Neural cell (in vitro differentiated cells): Measurements from ENCODE around the gene ASPRV1. TPM values are rescaled to one million over a fixed set of nuclear protein-coding genes. Genes with fewer than 3 reads are reported as not detected.

Experiments used
- H2AFZ ChIP-seq: fragments of 200-600, 300-800 bp; sonication (generic), shearing (Covaris generic); 2 replicates; pipeline ENCODE4 v1.6.0; 2014; ENCODE audit warnings: low read depth, mild to moderate bottlenecking, antibody characterized with exemption, low read length, moderate library complexity
- H3F3A ChIP-seq: fragments of 200-600 bp; shearing (Covaris generic); 2 replicates; pipeline ENCODE4 v1.6.1; 2016; ENCODE audit warnings: mild to moderate bottlenecking, moderate library complexity, mixed read lengths, antibody characterized with exemption, low read length; ENCODE audit not compliant: insufficient read depth, poor library complexity, severe bottlenecking
- H3K27ac ChIP-seq: fragments of 200-600, 300-800 bp; sonication (generic), shearing (Covaris generic); 2 replicates; pipeline ENCODE4 v1.5.1; 2014; ENCODE audit warnings: mild to moderate bottlenecking, low read length, moderate library complexity
- H3K27me3 ChIP-seq: fragments of 300-800, 200-600 bp; sonication (generic), shearing (Covaris generic); 2 replicates; pipeline ENCODE4 v1.6.0; 2014; ENCODE audit warnings: mild to moderate bottlenecking, low read depth, low read length, moderate library complexity; ENCODE audit not compliant: insufficient read depth
- H3K36me3 ChIP-seq: fragments of 300-800, 200-600 bp; sonication (generic), shearing (Covaris generic); 2 replicates; pipeline ENCODE4 v1.5.1; 2014; ENCODE audit warnings: mild to moderate bottlenecking, antibody characterized with exemption, low read length, moderate library complexity; ENCODE audit not compliant: insufficient read depth
- H3K4me2 ChIP-seq: fragments of 300-800, 200-600 bp; sonication (generic), shearing (Covaris generic); 2 replicates; pipeline ENCODE4 v1.6.0; 2014; ENCODE audit warnings: mild to moderate bottlenecking, low read length
- H3K4me3 ChIP-seq: fragments of 300-800, 200-600 bp; sonication (generic), shearing (Covaris generic); 2 replicates; pipeline ENCODE4 v1.5.1; 2014; ENCODE audit warnings: mild to moderate bottlenecking, low read length, moderate library complexity
- H3K79me2 ChIP-seq: fragments of 200-600 bp; shearing (Covaris generic); replicated peaks from 2 replicates; pipeline ENCODE4 v1.6.0; 2014; ENCODE audit warnings: mild to moderate bottlenecking, low read length, moderate library complexity; ENCODE audit not compliant: insufficient read depth
- H3K9ac ChIP-seq: fragments of 300-800, 200-600 bp; sonication (generic), shearing (Covaris generic); 2 replicates; pipeline ENCODE4 v1.6.1; 2016; ENCODE audit warnings: mild to moderate bottlenecking, low read length, mixed read lengths
- H3K9me2 ChIP-seq: fragments of 200-600 bp; shearing (Covaris generic); 2 replicates; pipeline ENCODE4 v1.6.1; 2016; ENCODE audit warnings: mild to moderate bottlenecking, low read length, mixed read lengths; ENCODE audit not compliant: insufficient read depth
- H3K9me3 ChIP-seq: fragments of 200-600, 300-800 bp; sonication (generic), shearing (Covaris generic); 2 replicates; pipeline ENCODE4 v1.6.1; 2016; ENCODE audit warnings: mild to moderate bottlenecking, mixed run types, low read length, moderate library complexity, mixed read lengths
- H4K20me1 ChIP-seq: fragments of 200-600 bp; shearing (Covaris generic); 2 replicates; pipeline ENCODE4 v1.6.1; 2016; ENCODE audit warnings: mild to moderate bottlenecking, mixed run types; ENCODE audit not compliant: insufficient read depth
- EP300 ChIP-seq: fragments of 450-650 bp; conservative IDR thresholded peaks from 2 replicates; pipeline ENCODE4 v1.6.1; 2014; ENCODE audit warnings: antibody characterized with exemption, mild to moderate bottlenecking, moderate library complexity; ENCODE audit not compliant: poor library complexity, severe bottlenecking
- EZH2 ChIP-seq: fragments of 200-600, 300-800 bp; shearing (Covaris generic), sonication (generic); IDR thresholded peaks from 2 replicates; pipeline ENCODE4 v1.6.1; 2014; ENCODE audit warnings: antibody characterized with exemption, low read length, borderline replicate concordance, mild to moderate bottlenecking; ENCODE audit not compliant: insufficient read depth, poor library complexity, severe bottlenecking
- MXI1 ChIP-seq: fragments of 450-650 bp; conservative IDR thresholded peaks from 2 replicates; pipeline ENCODE4 v1.6.1; 2014; ENCODE audit warnings: antibody characterized with exemption, mild to moderate bottlenecking; ENCODE audit not compliant: poor library complexity, severe bottlenecking
- POLR2AphosphoS5 ChIP-seq: IDR thresholded peaks from 2 replicates; pipeline ENCODE4 v1.6.1; 2012
- RAD21 ChIP-seq: fragments of 450-650 bp; conservative IDR thresholded peaks from 2 replicates; pipeline ENCODE4 v1.6.1; 2014; ENCODE audit warnings: antibody characterized with exemption, mild to moderate bottlenecking, moderate library complexity
- SMC3 ChIP-seq: fragments of 450-650 bp; conservative IDR thresholded peaks from 2 replicates; pipeline ENCODE4 v1.6.1; 2014; ENCODE audit warnings: antibody characterized with exemption, mild to moderate bottlenecking, moderate library complexity; ENCODE audit not compliant: poor library complexity
- TAF1 ChIP-seq: IDR thresholded peaks from 2 replicates; pipeline ENCODE4 v1.6.1; 2012; ENCODE audit warnings: low read depth
- polyA plus RNA-seq: library from polyadenylated mRNA; depleted of rRNA; stranded (reverse); fragments of >200 nt; gene quantifications from 2 replicates; pipeline ENCODE4 v1.2.3, GENCODE V29; 2014
- TF ChIP-seq, protein P1 (sequence below): fragments of 450-650 bp; IDR thresholded peaks from 2 replicates; pipeline ENCODE4 v1.5.1; 2014; ENCODE audit warnings: antibody characterized with exemption, mild to moderate bottlenecking, moderate library complexity; ENCODE audit not compliant: poor library complexity, severe bottlenecking
- TF ChIP-seq, protein P2 (sequence below): IDR thresholded peaks from 2 replicates; pipeline ENCODE4 v1.6.1; 2012; ENCODE audit warnings: borderline replicate concordance

ASPRV1 gene
- polyA plus RNA-seq, 1 donor from 2014 or later, result 6.3 TPM

DNA sequence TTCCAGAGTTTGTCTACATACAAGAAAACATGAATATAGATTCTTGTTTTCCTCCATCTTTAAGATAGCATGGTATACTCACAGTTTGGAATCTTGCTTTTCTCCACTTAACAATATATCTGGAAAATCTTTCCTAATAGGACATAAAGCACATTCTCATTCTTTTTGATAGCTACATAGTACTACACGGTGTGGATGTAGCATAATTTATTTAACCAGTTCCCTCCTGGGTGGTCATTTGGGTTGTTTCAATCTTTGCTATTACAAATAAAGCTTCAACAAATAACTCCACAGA lies 26.9 kb downstream of the ASPRV1 start:
- Histone ChIP-seq H3K9me3 (no peaks in the 10 kb centered on the region), H3F3A (no peaks in the 10 kb centered on the region), H3K27me3 (no peaks in the 10 kb centered on the region), H3K9ac (no peak overlapping the region), H2AFZ (no peak overlapping the region), H3K4me2 (no peak overlapping the region), H3K27ac (no peak overlapping the region), H3K36me3 (peaks cover 6% of the 10 kb centered on the region), H3K9me2 (no peaks in the 10 kb centered on the region), H3K4me3 (no peak overlapping the region), H3K79me2 (no peaks in the 10 kb centered on the region), H4K20me1 (no peaks in the 10 kb centered on the region)
- TF ChIP-seq TAF1 (no peak), MXI1 (no peak), RAD21 (no peak), POLR2AphosphoS5 (no peak), EP300 (no peak), SMC3 (no peak), EZH2 (no peak)
- TF ChIP-seq, protein P1, sequence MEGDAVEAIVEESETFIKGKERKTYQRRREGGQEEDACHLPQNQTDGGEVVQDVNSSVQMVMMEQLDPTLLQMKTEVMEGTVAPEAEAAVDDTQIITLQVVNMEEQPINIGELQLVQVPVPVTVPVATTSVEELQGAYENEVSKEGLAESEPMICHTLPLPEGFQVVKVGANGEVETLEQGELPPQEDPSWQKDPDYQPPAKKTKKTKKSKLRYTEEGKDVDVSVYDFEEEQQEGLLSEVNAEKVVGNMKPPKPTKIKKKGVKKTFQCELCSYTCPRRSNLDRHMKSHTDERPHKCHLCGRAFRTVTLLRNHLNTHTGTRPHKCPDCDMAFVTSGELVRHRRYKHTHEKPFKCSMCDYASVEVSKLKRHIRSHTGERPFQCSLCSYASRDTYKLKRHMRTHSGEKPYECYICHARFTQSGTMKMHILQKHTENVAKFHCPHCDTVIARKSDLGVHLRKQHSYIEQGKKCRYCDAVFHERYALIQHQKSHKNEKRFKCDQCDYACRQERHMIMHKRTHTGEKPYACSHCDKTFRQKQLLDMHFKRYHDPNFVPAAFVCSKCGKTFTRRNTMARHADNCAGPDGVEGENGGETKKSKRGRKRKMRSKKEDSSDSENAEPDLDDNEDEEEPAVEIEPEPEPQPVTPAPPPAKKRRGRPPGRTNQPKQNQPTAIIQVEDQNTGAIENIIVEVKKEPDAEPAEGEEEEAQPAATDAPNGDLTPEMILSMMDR, result no peak
- TF ChIP-seq, protein P2, sequence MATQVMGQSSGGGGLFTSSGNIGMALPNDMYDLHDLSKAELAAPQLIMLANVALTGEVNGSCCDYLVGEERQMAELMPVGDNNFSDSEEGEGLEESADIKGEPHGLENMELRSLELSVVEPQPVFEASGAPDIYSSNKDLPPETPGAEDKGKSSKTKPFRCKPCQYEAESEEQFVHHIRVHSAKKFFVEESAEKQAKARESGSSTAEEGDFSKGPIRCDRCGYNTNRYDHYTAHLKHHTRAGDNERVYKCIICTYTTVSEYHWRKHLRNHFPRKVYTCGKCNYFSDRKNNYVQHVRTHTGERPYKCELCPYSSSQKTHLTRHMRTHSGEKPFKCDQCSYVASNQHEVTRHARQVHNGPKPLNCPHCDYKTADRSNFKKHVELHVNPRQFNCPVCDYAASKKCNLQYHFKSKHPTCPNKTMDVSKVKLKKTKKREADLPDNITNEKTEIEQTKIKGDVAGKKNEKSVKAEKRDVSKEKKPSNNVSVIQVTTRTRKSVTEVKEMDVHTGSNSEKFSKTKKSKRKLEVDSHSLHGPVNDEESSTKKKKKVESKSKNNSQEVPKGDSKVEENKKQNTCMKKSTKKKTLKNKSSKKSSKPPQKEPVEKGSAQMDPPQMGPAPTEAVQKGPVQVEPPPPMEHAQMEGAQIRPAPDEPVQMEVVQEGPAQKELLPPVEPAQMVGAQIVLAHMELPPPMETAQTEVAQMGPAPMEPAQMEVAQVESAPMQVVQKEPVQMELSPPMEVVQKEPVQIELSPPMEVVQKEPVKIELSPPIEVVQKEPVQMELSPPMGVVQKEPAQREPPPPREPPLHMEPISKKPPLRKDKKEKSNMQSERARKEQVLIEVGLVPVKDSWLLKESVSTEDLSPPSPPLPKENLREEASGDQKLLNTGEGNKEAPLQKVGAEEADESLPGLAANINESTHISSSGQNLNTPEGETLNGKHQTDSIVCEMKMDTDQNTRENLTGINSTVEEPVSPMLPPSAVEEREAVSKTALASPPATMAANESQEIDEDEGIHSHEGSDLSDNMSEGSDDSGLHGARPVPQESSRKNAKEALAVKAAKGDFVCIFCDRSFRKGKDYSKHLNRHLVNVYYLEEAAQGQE, result no peak

DNA sequence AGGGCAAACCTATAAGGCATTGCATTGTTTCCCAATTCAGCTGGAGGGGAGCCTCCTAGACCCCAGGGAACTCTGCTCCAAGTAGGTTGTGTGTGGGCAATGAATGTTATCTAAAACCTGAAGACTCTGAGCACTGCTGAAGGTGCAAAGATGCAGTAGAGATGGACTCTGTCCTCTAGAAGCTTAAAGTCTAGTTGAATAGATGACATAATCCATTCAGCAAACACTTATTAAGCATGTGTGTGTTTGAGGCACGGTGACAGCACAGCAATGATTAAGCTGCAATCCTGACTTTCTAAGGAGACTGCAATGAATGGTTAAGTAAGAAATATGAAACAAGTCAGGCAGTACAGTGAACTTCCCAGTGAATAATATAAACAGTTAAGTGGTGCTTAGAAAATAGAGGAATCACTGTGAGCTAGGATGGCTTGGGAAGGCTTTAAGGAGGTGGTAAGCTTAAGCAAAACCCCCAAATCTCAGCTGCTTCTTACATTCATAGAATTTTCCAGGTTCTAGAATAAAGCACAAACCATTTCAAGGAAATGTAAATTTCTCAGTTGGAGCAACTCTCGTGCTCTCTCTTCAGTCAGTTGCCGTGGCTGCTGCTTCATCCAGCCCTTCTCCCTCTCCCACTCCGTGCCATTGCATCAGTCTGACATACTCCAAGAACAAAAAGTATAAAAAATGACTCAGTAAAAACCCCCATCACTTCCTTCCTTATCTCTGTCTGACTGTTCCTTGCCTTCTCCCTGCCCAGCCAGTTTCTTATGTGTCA lies 27.4 kb downstream of the ASPRV1 start:
- H3K4me2 ChIP-seq, result no peak overlapping the region
- no peak overlapping the region for H2AFZ ChIP-seq
- H3K36me3 ChIP-seq, result peaks cover 5% of the 10 kb centered on the region
- H3K9me2 ChIP-seq, result no peaks in the 10 kb centered on the region
- no peak overlapping the region for H3K4me3 ChIP-seq
- H3F3A ChIP-seq, result no peaks in the 10 kb centered on the region
- TF ChIP-seq RAD21, result no peak
- TF ChIP-seq MXI1, result no peak
- no peak for TF ChIP-seq EP300
- TF ChIP-seq EZH2, result no peak
- TF ChIP-seq TAF1, result no peak
- TF ChIP-seq POLR2AphosphoS5, result no peak
- TF ChIP-seq, protein P2, result no peak
- TF ChIP-seq, protein P1, result no peak
- TF ChIP-seq SMC3, result no peak
- H3K27me3 ChIP-seq, result no peaks in the 10 kb centered on the region
- H3K9ac ChIP-seq, result no peak overlapping the region
- H3K9me3 ChIP-seq, result no peaks in the 10 kb centered on the region
- no peaks in the 10 kb centered on the region for H3K79me2 ChIP-seq
- H4K20me1 ChIP-seq, result no peaks in the 10 kb centered on the region
- H3K27ac ChIP-seq, result no peak overlapping the region
